Loucy (cell line): Measurements from ENCODE around the gene AGAP3.

Source experiments
- H2AFZ ChIP-seq: fragments of 200-600 bp; sonication (generic); 2 replicates; pipeline ENCODE4 v1.6.0; 2016; ENCODE audit warnings: antibody characterized with exemption, mild to moderate bottlenecking, low read length, moderate library complexity
- H3F3A ChIP-seq: fragments of 200-600 bp; 2 replicates; pipeline ENCODE4 v1.6.0; 2016; ENCODE audit warnings: antibody characterized with exemption, low read depth, mild to moderate bottlenecking
- H3K27me3 ChIP-seq: fragments of 200-600 bp; sonication (generic); 2 replicates; pipeline ENCODE4 v1.6.1; 2014; ENCODE audit warnings: low read length, mild to moderate bottlenecking; ENCODE audit not compliant: insufficient read depth, poor library complexity, severe bottlenecking
- H3K36me3 ChIP-seq: fragments of 200-600 bp; sonication (generic); 2 replicates; pipeline ENCODE4 v1.6.1; 2016; ENCODE audit warnings: low read length; ENCODE audit not compliant: insufficient read depth
- H3K4me1 ChIP-seq: fragments of 200-600 bp; sonication (generic); 2 replicates; pipeline ENCODE4 v1.5.1; 2014; ENCODE audit warnings: low read length, mild to moderate bottlenecking; ENCODE audit not compliant: insufficient read depth, poor library complexity, severe bottlenecking
- H3K4me2 ChIP-seq: fragments of 200-600 bp; sonication (generic); 2 replicates; pipeline ENCODE4 v1.6.0; 2014; ENCODE audit warnings: antibody characterized with exemption, low read length, low read depth, mild to moderate bottlenecking; ENCODE audit not compliant: poor library complexity, severe bottlenecking
- H3K4me3 ChIP-seq: fragments of 200-600 bp; sonication (generic); 2 replicates; pipeline ENCODE4 v1.5.1; 2014; ENCODE audit warnings: low read length, mild to moderate bottlenecking, mixed read lengths; ENCODE audit not compliant: poor library complexity, severe bottlenecking
- H3K79me2 ChIP-seq: fragments of 200-600 bp; sonication (generic); 2 replicates; pipeline ENCODE4 v1.6.1; 2014; ENCODE audit warnings: low read length; ENCODE audit not compliant: insufficient read depth
- H3K9ac ChIP-seq: fragments of 200-600 bp; sonication (generic); 2 replicates; pipeline ENCODE4 v1.6.0; 2014; ENCODE audit warnings: mild to moderate bottlenecking, low read depth, low read length, moderate library complexity; ENCODE audit not compliant: poor library complexity, severe bottlenecking
- H3K9me2 ChIP-seq: fragments of 200-600 bp; sonication (generic); replicated peaks from 2 replicates; pipeline ENCODE4 v1.6.1; 2016; ENCODE audit warnings: low read depth, low read length, mixed read lengths
- H3K9me3 ChIP-seq: fragments of 200-600 bp; sonication (generic); 2 replicates; pipeline ENCODE4 v1.6.1; 2014; ENCODE audit warnings: mild to moderate bottlenecking, antibody characterized with exemption, low read length, low read depth; ENCODE audit not compliant: insufficient read depth
- H4K20me1 ChIP-seq: fragments of 200-600 bp; sonication (generic); 2 replicates; pipeline ENCODE4 v1.6.0; 2014; ENCODE audit warnings: antibody characterized with exemption, low read length, mild to moderate bottlenecking; ENCODE audit not compliant: insufficient read depth, poor library complexity, severe bottlenecking
- EZH2phosphoT487 ChIP-seq: fragments of 200-600 bp; IDR thresholded peaks from 2 replicates; pipeline ENCODE4 v1.6.1; 2018; ENCODE audit warnings: antibody characterized with exemption, mild to moderate bottlenecking, moderate library complexity, borderline replicate concordance
- TF ChIP-seq, protein P1 (sequence below): fragments of 200-600 bp; sonication (generic); conservative IDR thresholded peaks from 2 replicates; pipeline ENCODE4 v1.5.1; 2014; ENCODE audit warnings: mild to moderate bottlenecking, antibody characterized with exemption, low read length

The AGAP3 gene

DNA sequence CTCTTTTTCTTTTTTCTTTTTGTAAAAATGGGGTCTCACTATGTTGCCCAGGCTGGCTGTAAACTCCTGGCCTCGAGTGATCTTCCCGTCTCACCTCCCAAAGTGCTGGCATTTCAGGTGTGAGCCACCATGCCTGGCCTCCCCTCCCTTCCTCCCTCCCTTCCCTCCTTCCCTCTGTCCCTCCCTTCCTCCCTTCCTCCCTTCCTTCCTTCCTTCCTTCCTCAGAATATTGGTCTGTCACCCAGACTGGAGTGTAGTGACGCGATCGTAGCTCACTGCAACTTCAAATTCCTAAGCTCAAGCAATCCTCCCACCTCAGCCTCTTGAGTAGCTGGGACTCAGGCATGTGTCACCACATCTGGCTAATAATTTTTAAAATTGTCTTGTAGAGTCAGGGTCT lies 8.4 kb downstream of the AGAP3 start:
- Histone ChIP-seq H4K20me1 (peaks cover 43% of the 10 kb centered on the region), H3K9ac (no peak overlapping the region), H3K79me2 (peaks cover 70% of the 10 kb centered on the region; the same call in 1 of the 2 replicates), H3K27me3 (no peaks in the 10 kb centered on the region), H3K4me3 (no peak overlapping the region), H3K9me2 (no peaks in the 10 kb centered on the region), H3K9me3 (no peaks in the 10 kb centered on the region), H3F3A (no peaks in the 10 kb centered on the region), H3K36me3 (no peaks in the 10 kb centered on the region), H3K4me2 (no peak overlapping the region), H3K4me1 (no peaks in the 10 kb centered on the region), H2AFZ (no peak overlapping the region)
- TF ChIP-seq EZH2phosphoT487, result no peak
- TF ChIP-seq, protein P1, sequence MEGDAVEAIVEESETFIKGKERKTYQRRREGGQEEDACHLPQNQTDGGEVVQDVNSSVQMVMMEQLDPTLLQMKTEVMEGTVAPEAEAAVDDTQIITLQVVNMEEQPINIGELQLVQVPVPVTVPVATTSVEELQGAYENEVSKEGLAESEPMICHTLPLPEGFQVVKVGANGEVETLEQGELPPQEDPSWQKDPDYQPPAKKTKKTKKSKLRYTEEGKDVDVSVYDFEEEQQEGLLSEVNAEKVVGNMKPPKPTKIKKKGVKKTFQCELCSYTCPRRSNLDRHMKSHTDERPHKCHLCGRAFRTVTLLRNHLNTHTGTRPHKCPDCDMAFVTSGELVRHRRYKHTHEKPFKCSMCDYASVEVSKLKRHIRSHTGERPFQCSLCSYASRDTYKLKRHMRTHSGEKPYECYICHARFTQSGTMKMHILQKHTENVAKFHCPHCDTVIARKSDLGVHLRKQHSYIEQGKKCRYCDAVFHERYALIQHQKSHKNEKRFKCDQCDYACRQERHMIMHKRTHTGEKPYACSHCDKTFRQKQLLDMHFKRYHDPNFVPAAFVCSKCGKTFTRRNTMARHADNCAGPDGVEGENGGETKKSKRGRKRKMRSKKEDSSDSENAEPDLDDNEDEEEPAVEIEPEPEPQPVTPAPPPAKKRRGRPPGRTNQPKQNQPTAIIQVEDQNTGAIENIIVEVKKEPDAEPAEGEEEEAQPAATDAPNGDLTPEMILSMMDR, result no peak

GRCh38 chr7:151095123-151095797 lies 9.0 kb downstream of the AGAP3 start:
- Histone ChIP-seq H3F3A (no peaks in the 10 kb centered on the region), H3K9me3 (no peaks in the 10 kb centered on the region), H2AFZ (no peak overlapping the region), H3K27me3 (no peaks in the 10 kb centered on the region), H3K4me1 (no peaks in the 10 kb centered on the region), H4K20me1 (peaks cover 42% of the 10 kb centered on the region), H3K4me3 (no peak overlapping the region), H3K4me2 (no peak overlapping the region), H3K9me2 (no peaks in the 10 kb centered on the region), H3K9ac (no peak overlapping the region), H3K36me3 (no peaks in the 10 kb centered on the region), H3K79me2 (peaks cover 70% of the 10 kb centered on the region; the same call in 1 of the 2 replicates)
- TF ChIP-seq EZH2phosphoT487, result no peak
- TF ChIP-seq, protein P1, result peak; percentile 12; the same call in 1 of the 2 replicates

DNA sequence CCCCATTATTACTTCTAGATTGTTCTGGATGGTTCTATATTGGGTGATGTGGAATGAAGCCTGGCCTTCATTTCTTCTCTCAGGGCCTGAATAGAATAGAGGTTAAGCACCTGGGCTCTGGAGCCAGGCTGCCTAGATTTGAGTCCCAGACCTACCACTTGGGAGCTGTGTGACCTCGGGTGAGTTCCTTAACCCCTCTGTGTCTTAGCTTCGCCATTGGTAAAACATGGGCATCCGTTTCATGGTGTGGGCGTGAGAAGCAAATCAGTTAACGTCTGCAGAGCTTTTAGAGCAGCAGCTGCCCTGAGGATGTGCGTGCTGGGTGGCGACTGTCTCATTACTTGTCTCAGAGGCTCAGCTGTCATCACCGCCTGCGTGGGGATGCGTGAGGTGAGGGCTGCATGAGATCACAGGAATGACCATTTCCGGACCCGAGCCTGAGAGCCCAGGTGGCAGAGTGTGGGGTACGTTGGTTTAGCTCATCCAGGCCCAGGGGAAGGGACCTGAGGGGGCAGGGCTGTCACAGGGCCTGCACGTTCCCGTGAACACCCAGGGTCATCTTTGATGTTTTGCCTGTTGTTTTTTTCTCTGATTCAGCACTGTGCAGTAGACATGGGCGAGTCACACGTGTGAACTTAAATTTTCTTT lies 9.7 kb downstream of the AGAP3 start:
- no peaks in the 10 kb centered on the region for H3K36me3 ChIP-seq
- H3K9me3 ChIP-seq, result no peaks in the 10 kb centered on the region
- H3K27me3 ChIP-seq, result no peaks in the 10 kb centered on the region
- H3F3A ChIP-seq, result no peaks in the 10 kb centered on the region
- peaks cover 69% of the 10 kb centered on the region; the same call in 1 of the 2 replicates for H3K79me2 ChIP-seq
- H3K9me2 ChIP-seq, result no peaks in the 10 kb centered on the region
- no peak overlapping the region for H3K9ac ChIP-seq
- no peak overlapping the region for H2AFZ ChIP-seq
- peaks cover 41% of the 10 kb centered on the region for H4K20me1 ChIP-seq
- no peak for TF ChIP-seq EZH2phosphoT487
- TF ChIP-seq, protein P1, result no peak
- H3K4me3 ChIP-seq, result no peak overlapping the region
- no peaks in the 10 kb centered on the region for H3K4me1 ChIP-seq
- H3K4me2 ChIP-seq, result no peak overlapping the region
